ENCODE data around the gene INTS6.

The INTS6 gene

GRCh38 chr13:51322826-51323225, 130.0 kb downstream of the INTS6 start:
- Histone ChIP-seq H3K4me3 (replicated peaks; ENCODE audit: insufficient read depth, low read length) (no peak overlapping the region), H3K27me3 (ENCODE audit: insufficient read depth, poor library complexity, severe bottlenecking) (no peaks in the 10 kb centered on the region), H3K27ac (replicated peaks) (no peak overlapping the region)
- DNase-seq (ENCODE audit: low read depth in 1 of 2, low spot score in 1 of 2): no peak
- TF ChIP-seq CTCF (IDR thresholded peaks at IDR 0.05; ENCODE audit: insufficient read depth, low read length): no peak

- no peak overlapping the region for H3K27ac ChIP-seq (replicated peaks)
- H3K27me3 ChIP-seq (ENCODE audit: insufficient read depth, poor library complexity, severe bottlenecking): no peaks in the 10 kb centered on the region
- no peak for DNase-seq (ENCODE audit: low read depth in 1 of 2, low spot score in 1 of 2)
- TF ChIP-seq POLR2AphosphoS5 (IDR thresholded peaks at IDR 0.05; ENCODE audit: low read depth) (no peak), CTCF (IDR thresholded peaks at IDR 0.05; ENCODE audit: insufficient read depth, low read length) (no peak), SPI1 (IDR thresholded peaks at IDR 0.05; ENCODE audit: borderline replicate concordance, low read depth) (no peak), GABPA (IDR thresholded peaks at IDR 0.05; ENCODE audit: low read depth) (no peak), REST (IDR thresholded peaks at IDR 0.05; ENCODE audit: insufficient replicate concordance, low read depth) (no peak)
- H3K4me3 ChIP-seq (replicated peaks; ENCODE audit: insufficient read depth, low read length): no peak overlapping the region
Observed at GRCh38 chr13:51321836-51322235, 131.0 kb downstream of the INTS6 start.

GRCh38 chr13:51318876-51319275, 134.0 kb downstream of the INTS6 start:
- no peak overlapping the region for H3K27ac ChIP-seq (replicated peaks)
- DNase-seq (ENCODE audit: low read depth in 1 of 2, low spot score in 1 of 2): no peak
- H3K27me3 ChIP-seq (ENCODE audit: insufficient read depth, poor library complexity, severe bottlenecking): no peaks in the 10 kb centered on the region
- no peak for TF ChIP-seq POLR2AphosphoS5 (IDR thresholded peaks at IDR 0.05; ENCODE audit: low read depth)
- TF ChIP-seq SPI1 (IDR thresholded peaks at IDR 0.05; ENCODE audit: borderline replicate concordance, low read depth): no peak
- TF ChIP-seq GABPA (IDR thresholded peaks at IDR 0.05; ENCODE audit: low read depth): no peak
- TF ChIP-seq CTCF (IDR thresholded peaks at IDR 0.05; ENCODE audit: insufficient read depth, low read length): no peak
- TF ChIP-seq REST (IDR thresholded peaks at IDR 0.05; ENCODE audit: insufficient replicate concordance, low read depth): no peak
- no peak overlapping the region for H3K4me3 ChIP-seq (replicated peaks; ENCODE audit: insufficient read depth, low read length)

- no peak for DNase-seq (ENCODE audit: low read depth in 1 of 2, low spot score in 1 of 2)
- Histone ChIP-seq H3K27ac (replicated peaks) (no peak overlapping the region), H3K27me3 (ENCODE audit: insufficient read depth, poor library complexity, severe bottlenecking) (no peaks in the 10 kb centered on the region), H3K4me3 (replicated peaks; ENCODE audit: insufficient read depth, low read length) (no peak overlapping the region)
- no peak for TF ChIP-seq POLR2AphosphoS5 (IDR thresholded peaks at IDR 0.05; ENCODE audit: low read depth)
- no peak for TF ChIP-seq SPI1 (IDR thresholded peaks at IDR 0.05; ENCODE audit: borderline replicate concordance, low read depth)
- TF ChIP-seq REST (IDR thresholded peaks at IDR 0.05; ENCODE audit: insufficient replicate concordance, low read depth): no peak
- no peak for TF ChIP-seq CTCF (IDR thresholded peaks at IDR 0.05; ENCODE audit: insufficient read depth, low read length)
- TF ChIP-seq GABPA (IDR thresholded peaks at IDR 0.05; ENCODE audit: low read depth): no peak
Observed at GRCh38 chr13:51318015-51318414, 134.8 kb downstream of the INTS6 start.
